GM19463 (cell line): Measurements from ENCODE around the gene ANAPC4.

ENCODE experiments used
- ATAC-seq: cut with Tn5 transposase; IDR thresholded peaks from one replicate; pipeline ENCODE4 v1.9.1; 2021; ENCODE audit warnings: mild to moderate bottlenecking, moderate library complexity; ENCODE audit not compliant: unreplicated experiment

ANAPC4 gene

DNA sequence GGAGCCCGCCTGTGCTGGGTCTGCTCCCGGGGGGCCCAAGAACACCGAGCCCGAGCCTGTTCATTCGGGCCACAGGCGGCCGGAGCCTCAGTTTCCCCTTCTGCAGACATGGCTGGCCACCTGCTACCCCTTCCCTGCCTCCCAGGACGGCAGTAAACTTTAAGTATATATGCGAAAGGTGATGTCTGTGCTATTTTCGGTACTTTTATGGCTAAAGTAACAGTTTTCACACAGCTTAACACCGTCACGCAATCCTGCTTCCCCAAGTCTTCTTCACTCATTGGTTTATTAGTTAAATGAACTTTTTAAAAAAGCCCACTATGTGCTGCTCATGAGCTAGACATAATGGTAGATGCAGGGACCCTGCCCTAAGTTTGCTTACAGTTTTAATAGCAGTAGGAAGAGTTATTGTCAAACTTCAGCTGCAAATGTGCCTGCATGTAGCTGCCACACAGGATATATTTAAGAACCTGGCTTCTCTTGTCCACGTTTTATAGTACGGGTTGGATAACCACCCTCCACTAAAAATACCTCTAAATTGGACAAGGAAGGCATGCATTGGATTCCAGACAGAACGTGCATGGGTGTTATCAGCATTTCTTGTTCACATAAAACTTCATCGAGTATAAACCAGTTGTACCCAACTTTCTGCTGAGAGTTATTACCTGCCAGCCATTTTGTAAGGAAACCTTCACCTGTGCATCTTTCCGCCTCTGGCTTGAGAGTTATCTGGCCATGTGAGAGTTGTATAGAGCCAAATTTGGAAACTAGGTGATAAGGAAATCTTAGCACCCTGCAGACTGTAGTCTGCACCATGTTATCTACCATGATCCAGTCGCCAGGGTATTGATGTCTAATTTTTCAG lies 741 bp downstream of the ANAPC4 start:
- ATAC-seq, result no peak

DNA sequence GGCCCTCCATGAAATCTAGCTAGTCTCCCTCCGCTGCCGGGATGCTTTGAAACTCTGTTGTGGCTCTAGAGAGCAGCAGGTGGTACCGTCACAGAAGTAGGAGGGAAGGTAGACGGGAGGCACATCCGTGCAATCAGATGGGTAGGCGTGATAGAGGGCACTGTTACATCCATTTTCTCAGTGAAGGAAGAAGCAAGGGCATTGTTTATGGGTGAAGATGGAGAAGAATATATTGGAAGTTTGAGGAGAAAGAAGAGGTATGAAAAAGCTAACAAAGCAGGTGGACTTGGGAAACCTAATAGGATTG lies 1.3 kb downstream of the ANAPC4 start:
- no peak for ATAC-seq

DNA sequence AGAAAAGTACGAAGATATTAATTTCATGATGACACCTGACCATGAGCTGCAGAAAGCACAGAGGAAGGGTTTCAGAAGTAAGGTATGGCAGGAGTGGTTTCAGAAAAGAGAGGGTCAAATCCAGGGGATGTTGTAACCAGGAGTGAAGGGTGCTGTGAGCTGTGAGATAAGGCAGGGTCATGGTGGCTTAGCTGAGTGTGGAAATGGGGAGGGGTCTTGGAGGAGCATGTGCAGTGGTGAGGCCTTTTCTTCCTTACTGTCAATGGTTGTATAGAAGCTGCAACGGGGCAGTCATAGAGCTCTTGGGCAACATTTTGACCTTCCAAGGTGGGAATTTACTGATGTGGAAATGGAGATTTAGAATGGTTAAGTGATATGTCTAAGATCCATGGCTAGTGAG lies 2.5 kb downstream of the ANAPC4 start:
- ATAC-seq, result no peak

DNA sequence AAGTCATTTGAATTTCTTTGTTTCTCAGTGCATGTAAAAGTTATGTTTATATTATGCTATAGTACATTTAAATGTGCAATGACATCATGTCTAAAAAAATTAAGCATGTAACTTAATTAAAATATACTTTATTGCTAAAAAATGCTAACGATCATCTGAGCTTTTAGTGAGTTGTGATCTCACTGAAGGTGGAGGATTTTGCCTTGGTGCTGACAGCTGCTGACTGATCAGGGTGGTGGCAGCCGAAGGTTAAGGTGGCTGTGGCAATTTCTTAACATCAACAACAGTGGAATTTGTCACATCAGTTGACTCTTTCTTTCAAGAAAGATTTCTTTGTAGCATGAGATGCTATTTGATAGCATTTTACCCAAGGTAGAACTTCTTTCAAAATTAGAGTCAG lies 6.6 kb downstream of the ANAPC4 start:
- no peak for ATAC-seq

DNA sequence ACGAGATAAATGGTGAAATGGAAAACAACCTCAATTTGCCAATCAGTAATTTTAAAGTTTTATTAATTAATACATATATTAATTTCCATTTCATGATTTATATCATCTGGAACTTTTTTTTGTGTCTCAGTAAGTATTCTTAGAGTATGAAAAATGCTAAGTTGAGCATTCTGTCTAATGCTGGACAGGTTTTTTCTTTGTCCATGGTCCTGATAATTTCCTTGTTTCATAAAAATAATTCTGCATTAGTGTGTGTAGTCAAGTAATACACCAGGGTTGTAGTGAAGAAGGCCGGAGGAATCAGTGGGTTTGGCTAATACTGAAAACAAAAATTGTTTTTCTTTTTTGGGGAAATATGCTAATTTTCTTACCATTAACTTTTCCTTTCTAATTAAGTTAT lies 9.9 kb downstream of the ANAPC4 start:
- no peak for ATAC-seq

DNA sequence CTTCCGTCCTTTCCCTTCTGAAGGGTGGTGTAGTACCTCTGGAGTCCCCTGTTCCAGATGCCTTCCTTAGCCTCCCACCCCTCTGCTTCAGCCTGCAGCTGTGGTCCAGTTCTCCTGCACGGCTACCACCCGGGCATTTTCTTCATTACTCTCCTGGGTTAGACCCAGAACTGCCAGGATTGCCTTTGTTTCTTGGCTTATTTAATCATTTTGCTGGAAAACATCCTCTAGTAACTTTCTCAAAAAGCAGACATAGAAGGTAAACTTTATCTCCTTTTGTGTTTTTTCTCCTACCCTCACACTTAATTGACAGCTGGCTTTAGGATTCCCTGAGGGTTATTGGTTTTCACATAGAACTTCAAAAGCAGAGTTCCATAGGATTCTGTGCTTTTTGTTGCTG lies 20.2 kb downstream of the ANAPC4 start:
- ATAC-seq, result no peak

DNA sequence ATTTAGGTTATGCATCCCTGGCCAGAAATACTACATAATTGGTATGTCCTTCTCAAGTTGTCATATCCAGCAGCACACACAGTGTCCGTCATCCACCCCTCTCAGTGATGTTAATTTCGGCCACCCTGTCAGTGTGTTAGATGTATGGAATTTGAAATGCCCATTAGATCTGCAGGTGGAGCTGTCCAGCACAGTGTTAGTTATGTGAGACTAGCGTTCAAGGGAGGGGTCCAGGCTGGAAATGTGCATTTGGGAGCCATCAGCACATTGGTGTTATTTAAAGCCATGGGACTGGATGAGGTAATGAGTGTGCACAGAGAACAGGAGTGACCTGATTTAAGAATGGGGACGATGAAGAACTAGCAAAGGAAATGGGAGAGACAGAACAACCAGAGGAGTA lies 22.4 kb downstream of the ANAPC4 start:
- ATAC-seq, result no peak

DNA sequence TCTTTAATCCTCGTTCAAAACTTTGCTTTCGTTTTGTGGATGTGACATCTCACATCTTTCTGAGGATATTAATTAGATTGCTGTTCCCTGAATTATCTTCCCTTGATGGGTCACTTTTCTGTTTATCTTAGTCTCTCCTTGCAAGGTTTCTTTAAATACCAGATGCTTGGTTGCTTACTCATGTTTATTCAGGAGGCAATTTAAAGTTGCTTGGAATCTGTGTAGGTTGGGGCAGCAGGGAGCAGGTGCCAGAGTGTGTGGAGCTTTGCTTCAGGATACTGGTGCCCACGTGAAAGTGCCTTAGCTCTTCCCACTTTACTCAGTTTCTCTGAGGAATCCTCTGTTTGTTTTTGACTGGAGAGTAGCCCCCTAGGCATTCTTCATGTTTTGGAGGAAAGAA lies 24.0 kb downstream of the ANAPC4 start:
- ATAC-seq, result no peak

DNA sequence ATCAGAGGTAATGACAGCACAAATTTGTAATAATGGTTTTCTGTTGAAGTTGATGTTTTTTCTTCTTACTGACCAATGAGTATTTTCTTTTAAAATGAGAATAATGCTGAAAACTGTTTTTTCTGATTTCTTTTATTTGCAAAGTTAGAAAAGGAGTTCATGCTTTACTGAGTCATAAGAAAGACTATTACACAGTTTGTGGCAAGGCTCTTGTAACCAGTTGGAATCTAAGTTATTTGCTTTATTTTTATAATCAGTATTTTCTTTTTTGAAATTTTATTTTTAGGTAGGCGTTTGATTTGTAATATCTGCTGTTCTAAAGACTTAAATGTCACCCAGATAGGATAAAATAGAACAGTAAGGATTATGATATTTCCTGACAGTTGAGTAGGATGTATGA lies 25.5 kb downstream of the ANAPC4 start:
- ATAC-seq, result no peak

DNA sequence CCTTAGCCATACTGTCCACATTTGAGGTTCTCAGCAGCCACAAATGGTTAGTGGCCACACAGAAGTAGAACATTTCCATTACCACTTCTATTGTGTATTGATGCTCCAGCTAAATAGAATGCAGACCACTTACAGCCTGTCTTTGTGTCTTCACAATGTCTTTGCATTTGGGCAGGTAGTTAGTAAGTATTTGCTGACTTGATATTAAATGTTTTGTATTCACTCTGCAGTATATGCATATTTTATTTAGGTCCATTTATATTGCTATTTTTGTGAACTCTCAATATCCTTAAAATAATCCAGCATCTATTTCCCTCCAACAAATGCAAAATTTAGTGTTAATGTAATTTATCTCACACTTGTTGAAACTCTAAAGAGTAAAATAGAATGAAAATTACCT lies 26.6 kb downstream of the ANAPC4 start:
- no peak for ATAC-seq

DNA sequence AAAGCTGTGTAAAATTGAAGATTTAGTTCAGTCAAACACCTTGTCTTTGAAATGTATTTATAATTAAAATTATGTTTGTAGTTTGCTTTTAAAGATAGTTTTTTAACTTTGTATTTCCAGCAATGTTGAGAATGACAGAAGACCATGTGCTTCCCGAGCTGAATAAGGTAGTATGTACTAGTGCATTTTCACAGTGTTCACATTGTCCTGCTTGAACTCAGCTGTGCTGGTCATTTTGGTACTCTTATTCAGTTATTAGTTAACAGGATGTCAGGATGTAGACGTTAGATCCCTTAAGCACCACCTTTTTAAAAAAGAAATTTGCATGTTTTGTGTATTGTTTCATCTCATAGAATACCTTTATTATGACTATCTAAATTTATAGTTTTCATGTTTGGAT lies 28.4 kb downstream of the ANAPC4 start:
- ATAC-seq, result no peak

DNA sequence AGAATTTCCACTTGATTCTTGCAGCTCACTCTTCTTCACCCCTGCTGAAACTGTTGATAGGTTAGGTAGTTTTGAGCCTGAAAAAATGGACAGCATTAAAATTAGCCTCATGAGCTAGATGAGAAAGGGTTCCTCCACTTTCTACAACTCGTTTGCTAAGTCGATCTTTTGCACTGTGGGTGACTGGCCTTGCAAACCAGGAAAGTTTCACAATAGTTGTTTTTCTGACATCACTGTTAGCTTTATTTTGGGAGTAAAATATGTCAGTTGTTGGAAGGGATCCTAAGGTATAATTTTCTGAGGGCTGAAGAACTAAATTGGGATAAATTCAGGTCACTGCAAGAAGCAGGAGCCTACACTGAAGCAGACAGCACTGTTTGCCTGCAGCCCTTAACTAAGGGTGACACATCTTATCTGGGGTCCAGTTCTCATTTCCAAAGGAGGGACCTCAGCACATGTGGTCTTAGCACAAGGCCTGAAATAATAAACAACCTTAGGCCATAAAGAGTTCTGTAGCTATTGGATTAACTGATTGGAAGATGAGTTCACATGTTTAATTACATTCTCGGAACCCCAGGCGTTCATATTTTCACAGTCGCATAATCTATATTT lies 29.1 kb downstream of the ANAPC4 start:
- no peak for ATAC-seq

DNA sequence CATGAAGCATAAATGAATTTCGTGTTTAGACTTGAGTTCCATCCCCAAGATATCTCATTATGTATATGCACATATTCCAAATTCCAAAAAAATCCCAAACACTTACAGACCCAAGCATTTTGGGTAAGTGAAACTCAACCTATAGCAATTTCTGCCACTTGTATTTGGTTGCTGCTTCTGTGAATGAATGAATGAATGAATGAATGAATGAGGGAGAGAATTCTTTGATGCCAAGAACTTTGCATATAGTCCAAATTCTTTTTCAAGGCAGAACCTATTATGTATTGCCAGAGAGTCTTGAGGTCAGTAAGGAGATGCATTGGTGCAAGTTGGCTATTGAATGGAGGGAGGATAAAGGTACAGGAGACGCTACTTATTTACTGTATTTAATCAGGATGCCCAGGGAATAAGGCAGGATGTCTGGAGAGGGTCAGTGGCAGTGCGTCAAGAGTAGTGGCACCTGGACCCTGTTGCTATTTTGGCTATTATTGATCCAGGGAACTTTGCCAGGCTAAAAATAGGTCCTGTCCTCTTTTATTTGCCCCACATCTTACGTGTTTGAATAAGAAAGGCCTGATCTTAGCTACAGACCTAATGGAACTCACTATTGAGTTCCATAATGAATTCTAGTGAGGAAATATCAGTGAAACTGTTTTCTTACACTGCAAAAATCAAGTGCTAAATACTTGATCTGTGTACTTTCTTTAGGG lies 33.9 kb downstream of the ANAPC4 start:
- no peak for ATAC-seq

DNA sequence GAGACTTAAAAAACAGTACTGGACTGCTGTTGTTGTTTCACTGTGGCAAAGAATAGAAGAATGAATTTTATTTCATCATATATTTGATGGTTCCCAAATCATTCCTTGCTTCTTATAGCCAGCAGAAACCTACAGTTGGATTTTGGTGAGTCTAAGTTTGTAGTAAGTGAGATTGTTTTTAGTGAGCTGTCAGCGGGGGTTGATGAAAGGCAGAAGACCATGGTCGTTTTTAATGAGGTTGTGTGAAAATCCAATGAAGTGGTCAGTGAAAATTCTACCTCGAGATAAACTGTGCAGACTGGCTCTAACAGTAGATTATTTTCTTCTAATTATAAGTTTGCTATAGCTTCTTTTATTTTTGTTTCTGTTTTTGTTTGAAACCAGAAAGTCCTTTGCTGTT lies 36.2 kb downstream of the ANAPC4 start:
- no peak for ATAC-seq

DNA sequence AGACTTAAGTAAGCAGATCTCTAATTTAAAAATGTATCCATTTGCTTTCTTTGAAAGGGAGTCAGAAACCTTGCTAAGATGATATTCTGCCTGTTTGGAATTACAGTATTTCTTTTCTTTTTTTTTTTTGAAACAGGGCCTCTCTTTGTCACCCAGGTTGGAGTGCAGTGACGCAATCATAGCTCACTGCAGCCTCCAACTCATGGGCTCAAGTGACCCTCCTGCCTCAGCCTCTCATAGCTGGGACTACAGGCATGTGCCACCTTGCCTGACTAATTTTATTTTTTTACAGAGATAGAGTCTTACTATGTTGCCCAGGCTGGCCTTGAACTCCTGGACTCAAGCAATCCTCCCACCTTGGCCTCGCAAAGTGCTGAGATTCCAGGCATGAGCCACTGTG lies 40.0 kb downstream of the ANAPC4 start:
- ATAC-seq, result no peak

DNA sequence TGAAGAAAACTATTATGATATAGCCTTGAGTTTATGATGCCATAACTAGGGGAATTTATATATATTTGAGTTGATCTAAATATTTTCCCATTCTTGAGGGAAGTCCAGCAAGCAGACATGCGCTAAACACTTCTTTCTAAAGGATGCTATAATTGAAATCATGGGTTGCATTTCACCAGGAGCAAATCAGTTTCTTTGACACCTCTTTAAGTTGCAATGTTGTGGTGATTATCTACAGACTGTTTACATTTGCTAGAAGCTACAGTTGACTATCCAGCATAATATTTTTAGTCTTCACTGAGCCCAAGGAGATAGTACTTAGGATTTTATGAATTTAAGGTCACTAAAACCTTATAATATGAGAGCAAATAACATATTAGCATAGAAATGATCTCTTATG lies 43.9 kb downstream of the ANAPC4 start:
- no peak for ATAC-seq

DNA sequence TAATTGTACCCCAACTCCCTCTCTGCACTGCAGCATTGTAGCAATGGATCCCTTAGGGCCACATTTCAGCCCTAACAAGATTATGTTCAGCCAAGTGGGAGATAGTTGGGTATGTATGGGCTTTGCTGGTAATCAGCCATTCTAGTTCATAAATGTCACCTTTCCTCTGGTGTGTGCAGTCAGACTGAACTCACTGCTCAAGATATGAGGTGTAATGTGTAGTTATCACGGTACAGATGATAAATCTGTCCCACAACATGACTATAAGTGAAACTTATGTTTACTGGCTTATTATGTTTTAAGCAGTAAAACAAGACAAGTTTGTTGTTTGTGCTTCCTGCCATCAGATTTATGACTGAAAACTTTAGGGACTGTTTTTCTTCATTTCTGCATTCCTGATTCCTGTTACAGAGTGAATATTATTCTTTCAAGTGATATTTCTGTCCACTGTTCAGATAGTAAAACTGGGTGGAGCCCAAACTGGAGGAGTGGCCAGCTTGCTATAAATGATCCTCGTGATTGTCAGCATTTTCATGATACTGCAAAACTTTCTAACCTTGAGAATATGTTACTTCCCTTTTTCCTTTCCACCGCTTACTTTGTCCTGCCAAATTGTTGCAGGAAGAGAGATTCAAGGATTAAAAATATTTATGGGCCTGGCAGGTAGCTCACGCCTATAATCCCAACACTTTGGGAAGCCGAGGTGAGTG lies 44.9 kb downstream of the ANAPC4 start:
- no peak for ATAC-seq

DNA sequence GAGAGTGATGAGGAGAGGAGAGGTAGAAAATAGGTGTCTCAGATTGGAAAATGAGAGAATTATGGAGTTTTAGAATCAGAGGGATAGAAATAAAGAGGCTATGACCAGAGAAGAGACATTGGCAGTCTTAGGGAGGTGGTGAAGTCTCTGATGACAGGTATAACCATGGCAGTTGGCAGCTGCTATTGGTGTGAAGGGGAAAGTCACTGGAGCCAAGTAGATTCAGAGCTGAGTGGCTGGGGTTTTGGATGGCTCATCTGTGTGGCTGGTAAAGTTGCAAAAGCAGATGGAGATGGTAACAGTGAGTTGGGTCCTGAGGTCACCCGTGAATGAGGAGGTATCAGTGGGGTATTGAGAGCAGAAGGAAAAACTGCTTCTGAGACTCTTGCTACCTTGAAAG lies 46.5 kb downstream of the ANAPC4 start:
- no peak for ATAC-seq

DNA sequence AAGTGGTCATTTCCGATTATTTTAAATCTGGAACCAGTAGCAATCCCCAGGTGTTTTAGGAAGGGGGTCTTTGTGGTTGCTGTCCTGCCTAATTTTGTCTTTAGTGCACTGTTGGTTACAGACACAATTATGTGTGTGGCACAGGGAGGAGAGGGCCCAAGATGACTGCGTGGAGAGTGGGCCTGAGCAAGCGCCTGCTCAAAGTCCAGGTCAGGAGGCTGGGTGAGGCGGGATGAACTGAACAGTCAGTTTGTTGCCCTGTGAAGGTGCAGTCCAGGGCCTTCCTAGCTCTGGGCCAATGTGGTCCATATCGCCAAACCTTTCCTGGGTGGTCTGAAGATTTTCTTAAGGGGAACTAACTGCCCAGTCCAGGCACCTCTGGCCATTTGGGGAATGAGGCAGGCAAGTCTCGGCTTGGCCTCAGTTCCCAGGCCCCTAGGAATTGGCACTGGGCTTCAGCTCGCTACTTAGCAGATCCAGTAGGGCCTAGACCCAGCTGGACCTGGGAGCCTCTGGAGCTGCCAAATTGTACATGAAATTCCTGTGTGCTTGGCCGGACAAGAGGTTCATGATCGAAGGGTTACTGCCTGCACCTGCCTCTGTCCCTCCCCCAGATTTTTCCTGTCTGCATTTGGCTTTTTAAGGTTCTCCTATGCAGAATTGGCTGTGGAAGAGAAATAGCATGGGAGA lies 47.6 kb downstream of the ANAPC4 start:
- ATAC-seq, result no peak

DNA sequence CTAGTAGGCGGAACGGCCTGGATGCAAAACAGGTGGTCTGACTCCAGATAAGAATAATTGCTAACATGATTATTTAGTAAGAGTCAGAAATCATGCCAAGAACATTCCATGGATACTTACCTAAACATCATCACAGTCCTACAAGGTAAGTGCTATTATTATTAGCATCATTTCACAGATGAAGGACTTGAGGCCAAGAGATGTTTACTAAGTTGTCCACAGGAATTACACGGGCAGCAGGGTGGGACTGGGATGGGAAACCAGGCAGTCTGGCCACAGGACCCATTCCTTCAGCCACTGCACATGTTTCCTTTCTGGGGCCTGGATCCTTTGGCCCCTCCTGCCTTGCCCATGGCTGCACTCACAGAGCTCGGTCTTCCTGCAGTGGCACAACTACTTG lies 48.3 kb downstream of the ANAPC4 start:
- no peak for ATAC-seq

DNA sequence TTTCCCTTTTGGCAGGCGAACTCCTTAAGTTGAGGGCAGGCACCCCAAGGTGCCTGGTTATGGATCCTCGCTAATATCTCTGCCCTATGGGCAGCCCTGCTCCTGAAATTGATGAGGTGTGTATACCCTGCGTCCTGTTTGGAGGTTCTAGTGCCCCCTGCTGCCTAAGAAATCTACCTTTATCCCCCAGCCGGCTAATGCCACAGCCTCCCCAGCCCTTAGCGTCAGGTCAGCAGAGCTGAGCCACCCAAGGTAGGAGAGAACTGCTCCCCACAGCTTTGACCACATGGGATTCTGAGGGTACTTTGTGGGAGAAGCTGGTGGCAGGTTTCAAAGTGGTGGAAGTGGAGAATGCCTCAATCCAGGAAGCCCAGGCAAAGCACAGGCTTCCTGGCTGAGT lies 50.8 kb downstream of the ANAPC4 start:
- ATAC-seq, result no peak
